HG02642 (cell line): ENCODE results near the gene CYP26C1.

Source experiments
- ATAC-seq: cut with Tn5 transposase; IDR thresholded peaks from one replicate; pipeline ENCODE4 v1.9.1; 2021; ENCODE audit warnings: mild to moderate bottlenecking; ENCODE audit not compliant: unreplicated experiment, poor library complexity

CYP26C1 gene

GRCh38 chr10:93059975-93060886 lies at the start of gene CYP26C1:
Gene CYP26C1 (plus strand): TSS chr10:93060798. CDS start chr10:93061264, 466 bp downstream.
- no peak for ATAC-seq

- no peak for ATAC-seq
These were observed 44.9 kb upstream of the CYP26C1 start for GRCh38 chr10:93015722-93016121.

GRCh38 chr10:93023013-93023650 lies 37.5 kb upstream of the CYP26C1 start:
- ATAC-seq, result no peak

- ATAC-seq, result no peak
These were observed 34.5 kb upstream of the CYP26C1 start for GRCh38 chr10:93026072-93026471.

- no peak for ATAC-seq
These were observed 33.1 kb upstream of the CYP26C1 start for GRCh38 chr10:93027508-93027907.

- no peak for ATAC-seq
These were observed 31.7 kb upstream of the CYP26C1 start for GRCh38 chr10:93028883-93029282.

GRCh38 chr10:93030409-93030808 lies 30.2 kb upstream of the CYP26C1 start:
- no peak for ATAC-seq

GRCh38 chr10:93032105-93032808 lies 28.3 kb upstream of the CYP26C1 start:
- ATAC-seq, result no peak

- no peak for ATAC-seq
These were observed 27.8 kb upstream of the CYP26C1 start for GRCh38 chr10:93032809-93033137.

- no peak for ATAC-seq
These were observed 26.2 kb upstream of the CYP26C1 start for GRCh38 chr10:93034426-93034825.

- ATAC-seq, result no peak
These were observed 21.5 kb upstream of the CYP26C1 start for GRCh38 chr10:93039110-93039509.

- ATAC-seq, result no peak
These were observed 20.9 kb upstream of the CYP26C1 start for GRCh38 chr10:93039721-93040120.

- ATAC-seq, result no peak
These were observed 6.1 kb upstream of the CYP26C1 start for GRCh38 chr10:93054486-93054885.

GRCh38 chr10:93058139-93058538 lies 2.5 kb upstream of the CYP26C1 start:
- ATAC-seq, result no peak

GRCh38 chr10:93060887-93061593 lies 442 bp downstream of the CYP26C1 start:
- ATAC-seq, result no peak

GRCh38 chr10:93061594-93062513 lies 1.3 kb downstream of the CYP26C1 start:
- ATAC-seq, result no peak

- no peak for ATAC-seq
These were observed 2.0 kb downstream of the CYP26C1 start for GRCh38 chr10:93062514-93063143.

- no peak for ATAC-seq
These were observed 2.8 kb downstream of the CYP26C1 start for GRCh38 chr10:93063144-93063976.
